Adrenal gland (tissue), 12 donors: ENCODE data around the gene RBMS1. TPM values are rescaled to one million over a fixed set of nuclear protein-coding genes. Genes with fewer than 3 reads are reported as not detected.

Experiments used
- DNase-seq, 7 donors: peaks; one replicate each; pipeline ENCODE4 v3.0.0-alpha.2; 2019 to 2020
- H3K27ac ChIP-seq, 5 donors: fragments of 200-600 bp; sonication (generic) in 4 of 5; 1 replicate in 3 of 5; 2 replicates in 2 of 5; pipeline versions ENCODE4 v1.5.1 to v1.8.0; 2016 to 2020; ENCODE audit warnings: mild to moderate bottlenecking in 1 of 5
- H3K27me3 ChIP-seq: fragments of 200-600 bp; 2 replicates; pipeline ENCODE4 v1.8.0; 2021
- H3K36me3 ChIP-seq, 2 donors: fragments of 200-600 bp; replicated peaks in 1 of 2; 1 replicate in 1 of 2; 2 replicates in 1 of 2; pipeline versions ENCODE4 v1.5.1 to v1.8.0; 2018 to 2022
- H3K4me1 ChIP-seq, 2 donors: fragments of 200-600 bp; replicated peaks in 1 of 2; 1 replicate in 1 of 2; 2 replicates in 1 of 2; pipeline versions ENCODE4 v1.5.1 to v1.8.0; 2018 to 2021
- H3K4me3 ChIP-seq, 4 donors: fragments of 200-600 bp; sonication (generic) in 3 of 4; one replicate each; pipeline ENCODE4 v1.5.1; 2016 to 2018
- H3K9me3 ChIP-seq, 3 donors: fragments of 200-600 bp; sonication (generic) in 1 of 3; replicated peaks in 1 of 3; 1 replicate in 2 of 3; 2 replicates in 1 of 3; pipeline versions ENCODE4 v1.5.1 to v1.8.0; 2016 to 2021
- CTCF ChIP-seq, 6 experiments: fragments of 450-650 bp in 4 of 6; fragments of 200-600 bp in 2 of 6; sonication (generic) in 1 of 6; IDR thresholded peaks; 1 replicate in 5 of 6; 2 replicates in 1 of 6; pipeline versions ENCODE4 v1.5.1 to v1.8.0; 2016 to 2021; ENCODE audit warnings: antibody characterized with exemption in 6 of 6, mild to moderate bottlenecking in 2 of 6, moderate library complexity in 1 of 6
- POLR2A ChIP-seq, 2 donors: fragments of 450-650 bp; IDR thresholded peaks; one replicate each; pipeline ENCODE4 v1.6.1; 2017; ENCODE audit warnings: antibody characterized with exemption in 2 of 2, mild to moderate bottlenecking in 2 of 2, moderate library complexity in 1 of 2
- WGBS, 4 donors: extraction: QIAGEN DNeasy Blood & Tissue Kit in 2 of 4; methylation state at CpG; one replicate each; pipeline versions ENCODE4 v1.1.5 to v1.1.7; 2013 to 2017; 5-methylcytosine and 5-hydroxymethylcytosine counted together
- intact Hi-C, 2 donors: fragments of 100-400 bp; cut with DNase I; formaldehyde crosslinking; loops; one replicate each; pipeline versions ENCODE4 v1.14.1 to v1.15.0; 2022 to 2023
- polyA plus RNA-seq, 3 donors: library from polyadenylated mRNA; stranded (reverse); fragments of 200-250 nt in 2 of 3; fragments of 350-450 nt in 1 of 3; fragmentation: Illumina TruSeq in 1 of 3; extraction: RNeasy Lipid Tissue Mini Kit (QIAGEN cat#74804) in 1 of 3; gene quantifications; one replicate each; pipeline ENCODE4 v1.2.3, GENCODE V29; 2013 to 2014
- total RNA-seq, 9 donors: library from RNA; depleted of rRNA in 4 of 9; stranded (reverse); fragments of >200 nt in 4 of 9; fragments of 120-200 nt in 1 of 9; fragmentation: NEBNext Ultra II Directional in 1 of 9; extraction: Animal tissue kit (Norgen Biotek cat#: 25700) in 1 of 9; gene quantifications; one replicate each; pipeline versions ENCODE4 v1.1.0 to v1.2.4, GENCODE V29; 2013 to 2023
- donor health status: healthy with polysubstance abuse.
- donor health status: Bipolar disorder and iron deficiency.
- donor health status: DM: yes; HTN: yes; CAD: no.
- donor health status: DM: no; HTN: no; CAD: no.
- donor health status: DM: no; HTN: no; CAD: no.
- donor health status: DM: yes; HTN: yes; CAD: no.

The RBMS1 gene
- total and polyA plus RNA-seq, 12 donors = 24.2 to 62.1 (median 37.1) TPM

- no peak for TF ChIP-seq POLR2A (IDR thresholded peaks at IDR 0.05)
- TF ChIP-seq CTCF (IDR thresholded peaks at IDR 0.05) = peak in 1 of 6 experiments; percentile 16
- H3K36me3 ChIP-seq = no peaks in the 10 kb centered on the region
- H3K4me3 ChIP-seq = peak overlapping the region in 1 of 4 donors; percentile 91
- H3K4me1 ChIP-seq = peaks cover 0 to 40% of the 10 kb centered on the region in 2 donors
- H3K27me3 ChIP-seq = no peaks in the 10 kb centered on the region
- no peaks in the 10 kb centered on the region for H3K9me3 ChIP-seq
- 88 to 93% (median 91%) methylated on average over 2 of the region's 2 CpGs for WGBS, 4 donors
- DNase-seq = no peak
- H3K27ac ChIP-seq = peak overlapping the region in 2 of 5 donors; percentile 60 to 97
- intact Hi-C loops = no loop called here
Observed at GRCh38 chr2:160408959-160409291, 84.7 kb downstream of the RBMS1 start.

- intact Hi-C loops = no loop called here
- peak overlapping the region in 4 of 5 donors; percentile 16 to 97 (median 59) for H3K27ac ChIP-seq
Observed at GRCh38 chr2:160408173-160408958, 85.2 kb downstream of the RBMS1 start.

GRCh38 chr2:160407393-160408172 is 86.0 kb downstream of the RBMS1 start:
- intact Hi-C loops = no loop called here
- Histone ChIP-seq H3K27me3 (no peaks in the 10 kb centered on the region), H3K27ac (peak overlapping the region; percentile 53 to 97 (median 92)), H3K4me1 (peaks cover 9 to 54% of the 10 kb centered on the region in 2 donors), H3K36me3 (no peaks in the 10 kb centered on the region), H3K4me3 (peak overlapping the region; percentile 40 to 91 (median 54)), H3K9me3 (no peaks in the 10 kb centered on the region)
- TF ChIP-seq POLR2A (IDR thresholded peaks at IDR 0.05) (peak; percentile 62 to 70), CTCF (IDR thresholded peaks at IDR 0.05) (peak in 1 of 6 experiments; percentile 31)
- peak; percentile 46 to 63 (median 54) for DNase-seq
- 0 to 1% (median 0%) methylated on average over 2 to 119 of the region's 120 CpGs for WGBS, 4 donors

More at GRCh38 chr2:160408173-160408958, 85.2 kb downstream of the RBMS1 start:
- no peaks in the 10 kb centered on the region for H3K27me3 ChIP-seq
- no peaks in the 10 kb centered on the region for H3K9me3 ChIP-seq
- peak overlapping the region in 1 of 4 donors; percentile 91 for H3K4me3 ChIP-seq
- H3K36me3 ChIP-seq = no peaks in the 10 kb centered on the region
- 56 to 69% (median 61%) methylated on average over 29 to 34 of the region's 34 CpGs for WGBS, 4 donors
- H3K4me1 ChIP-seq = peaks cover 4 to 46% of the 10 kb centered on the region in 2 donors
- DNase-seq = peak in 1 of 7 donors; percentile 66
- TF ChIP-seq CTCF (IDR thresholded peaks at IDR 0.05) (no peak), POLR2A (IDR thresholded peaks at IDR 0.05) (no peak)
